Panc1 (cell line): ENCODE measurements around the gene PIGBOS1. TPM values are rescaled to one million over a fixed set of nuclear protein-coding genes. Genes with fewer than 3 reads are reported as not detected.

ENCODE experiments used
- total RNA-seq: library from RNA; stranded (reverse); gene quantifications from one replicate; pipeline ENCODE4 v1.2.1, GENCODE V29; 2021; ENCODE audit not compliant: unreplicated experiment

PIGBOS1 gene
- total RNA-seq, 1 experiment from 2014 or later, result 13.4 TPM

Other genes with a start within 250 kb of the PIGBOS1 start
- 59.8 TPM for gene RSL24D1, start 122.2 kb downstream of the PIGBOS1 start, total RNA-seq
- gene RAB27A, start 29.3 kb downstream of the PIGBOS1 start, total RNA-seq, result 8.0 TPM
- gene PIGB, start 99 bp upstream of the PIGBOS1 start, total RNA-seq, result 19.3 TPM
- gene CCPG1, start 89.2 kb upstream of the PIGBOS1 start, total RNA-seq, result 27.6 TPM
- gene PIERCE2, start 89.4 kb upstream of the PIGBOS1 start, total RNA-seq, result 2.8 TPM
- 2.4 TPM for gene DNAAF4, start 189.1 kb upstream of the PIGBOS1 start, total RNA-seq